Neuronal stem cell (in vitro differentiated cells): ENCODE measurements around the gene C3orf18.

Experiments used
- DNase-seq: peaks from one replicate; pipeline ENCODE4 v3.0.0-alpha.2; 2013; ENCODE audit warnings: low spot score
- H2AFZ ChIP-seq: one replicate; pipeline ENCODE4 v1.6.1; 2013; ENCODE audit warnings: mild to moderate bottlenecking, low read length, inconsistent platforms
- H2AK5ac ChIP-seq: 2 replicates; pipeline ENCODE4 v1.6.1; 2013; ENCODE audit warnings: low read depth, mild to moderate bottlenecking, inconsistent platforms, low read length, moderate library complexity, mixed read lengths
- H2BK120ac ChIP-seq: 2 replicates; pipeline ENCODE4 v1.6.1; 2013; ENCODE audit warnings: low read depth, mild to moderate bottlenecking, inconsistent platforms, low read length, moderate library complexity, mixed read lengths
- H2BK12ac ChIP-seq: one replicate; pipeline ENCODE4 v1.6.1; 2013; ENCODE audit warnings: low read length, inconsistent platforms
- H2BK15ac ChIP-seq: 2 replicates; pipeline ENCODE4 v1.6.1; 2013; ENCODE audit warnings: mild to moderate bottlenecking, low read length, inconsistent platforms, mixed read lengths
- H2BK5ac ChIP-seq: one replicate; pipeline ENCODE4 v1.6.1; 2013; ENCODE audit warnings: inconsistent platforms, mild to moderate bottlenecking, low read length, moderate library complexity
- H3K14ac ChIP-seq: one replicate; pipeline ENCODE4 v1.6.1; 2013; ENCODE audit warnings: low read length, inconsistent platforms
- H3K18ac ChIP-seq: 2 replicates; pipeline ENCODE4 v1.6.1; 2013; ENCODE audit warnings: low read length, inconsistent platforms
- H3K23ac ChIP-seq: 2 replicates; pipeline ENCODE4 v1.6.1; 2013; ENCODE audit warnings: low read depth, mild to moderate bottlenecking, mixed read lengths, low read length, inconsistent platforms; ENCODE audit not compliant: poor library complexity
- H3K27ac ChIP-seq: replicated peaks from 3 replicates; pipeline ENCODE4 v1.5.1; 2013; ENCODE audit warnings: low read length, inconsistent platforms
- H3K27me3 ChIP-seq, 3 experiments: 2 replicates each; pipeline ENCODE4 v1.6.1; 2013; ENCODE audit warnings: low read length in 3 of 3, mild to moderate bottlenecking in 2 of 3, inconsistent platforms in 1 of 3, low read depth in 1 of 3, mixed read lengths in 1 of 3, moderate library complexity in 1 of 3; ENCODE audit not compliant: control insufficient read depth in 3 of 3, insufficient read depth in 3 of 3
- H3K36me3 ChIP-seq, 2 donors: replicated peaks in 1 of 2; 2 replicates each; pipeline ENCODE4 v1.6.1; 2013; ENCODE audit warnings: low read length in 2 of 2; ENCODE audit not compliant: control insufficient read depth in 2 of 2, insufficient read depth in 2 of 2
- H3K4ac ChIP-seq: 2 replicates; pipeline ENCODE4 v1.6.1; 2013; ENCODE audit warnings: inconsistent platforms, mild to moderate bottlenecking, low read length, moderate library complexity
- H3K4me1 ChIP-seq, 2 donors: 1 replicate in 1 of 2; 2 replicates in 1 of 2; pipeline ENCODE4 v1.6.1; 2013; ENCODE audit warnings: low read length in 2 of 2, low read depth in 1 of 2; ENCODE audit not compliant: control insufficient read depth in 2 of 2, insufficient read depth in 1 of 2
- H3K4me2 ChIP-seq: one replicate; pipeline ENCODE4 v1.6.1; 2013; ENCODE audit warnings: mild to moderate bottlenecking, low read length, inconsistent platforms; ENCODE audit not compliant: insufficient read depth, poor library complexity, severe bottlenecking
- H3K4me3 ChIP-seq, 2 donors: 2 replicates each; pipeline ENCODE4 v1.5.1; 2013; ENCODE audit warnings: low read length in 2 of 2, mild to moderate bottlenecking in 2 of 2, inconsistent platforms in 1 of 2, moderate library complexity in 1 of 2
- H3K79me1 ChIP-seq: one replicate; pipeline ENCODE4 v1.6.1; 2013; ENCODE audit warnings: low read depth, mild to moderate bottlenecking, inconsistent platforms, low read length, moderate library complexity
- H3K9ac ChIP-seq: one replicate; pipeline ENCODE4 v1.6.1; 2013; ENCODE audit warnings: mild to moderate bottlenecking, low read depth, low read length, inconsistent platforms; ENCODE audit not compliant: poor library complexity
- H3K9me3 ChIP-seq, 2 donors: replicated peaks in 1 of 2; 2 replicates each; pipeline versions ENCODE3 to v1.6.1; 2013; ENCODE audit warnings: low read length in 2 of 2, mild to moderate bottlenecking in 2 of 2, inconsistent platforms in 1 of 2, low read depth in 1 of 2, mixed read lengths in 1 of 2, moderate library complexity in 1 of 2; ENCODE audit not compliant: control insufficient read depth in 2 of 2, insufficient read depth in 1 of 2
- H4K8ac ChIP-seq: one replicate; pipeline ENCODE4 v1.6.1; 2013; ENCODE audit warnings: low read depth, mild to moderate bottlenecking, inconsistent platforms, low read length, moderate library complexity
- H4K91ac ChIP-seq: one replicate; pipeline ENCODE4 v1.6.1; 2013; ENCODE audit warnings: low read length, low read depth, mild to moderate bottlenecking, inconsistent platforms; ENCODE audit not compliant: poor library complexity
- WGBS, 2 donors: extraction: QIAGEN DNeasy Blood & Tissue Kit; methylation state at CpG; one replicate each; pipeline ENCODE4 v1.1.7; 2013; ENCODE audit warnings: missing lambda C conversion rate in 2 of 2, mixed read lengths in 1 of 2; ENCODE audit not compliant: insufficient read length in 2 of 2, insufficient replicate concordance in 1 of 2; ENCODE audit errors: extremely low coverage in 2 of 2; 5-methylcytosine and 5-hydroxymethylcytosine counted together

C3orf18 gene

GRCh38 chr3:50602595-50603191 lies 35.1 kb upstream of the C3orf18 start:
- Histone ChIP-seq H3K27me3 (no peaks in the 10 kb centered on the region), H2AFZ (no peak overlapping the region), H4K8ac (no peak overlapping the region), H3K23ac (no peak overlapping the region), H3K4me3 (no peak overlapping the region), H3K27ac (no peak overlapping the region), H2BK5ac (no peak overlapping the region), H3K79me1 (peaks cover 2% of the 10 kb centered on the region), H2BK120ac (no peak overlapping the region), H3K18ac (no peak overlapping the region), H4K91ac (no peak overlapping the region), H3K4me1 (peaks cover 8 to 15% of the 10 kb centered on the region in 2 donors), H2AK5ac (no peak overlapping the region), H3K4ac (no peak overlapping the region), H3K14ac (no peak overlapping the region), H3K36me3 (peaks cover 0 to 30% of the 10 kb centered on the region in 2 donors), H3K9ac (peak overlapping the region; percentile 24), H3K4me2 (no peak overlapping the region), H2BK15ac (no peak overlapping the region), H2BK12ac (no peak overlapping the region), H3K9me3 (no peaks in the 10 kb centered on the region)
- no CpG with 5 or more reads among the region's 9 CpGs for WGBS, 2 donors
- no peak for DNase-seq

- H3K4me2 ChIP-seq: no peak overlapping the region
- H3K4me3 ChIP-seq: no peak overlapping the region
- H3K79me1 ChIP-seq: peaks cover 2% of the 10 kb centered on the region
- no peak overlapping the region for H4K91ac ChIP-seq
- peak overlapping the region; percentile 82 for H2BK120ac ChIP-seq
- H3K9ac ChIP-seq: no peak overlapping the region
- peak overlapping the region; percentile 87 for H2BK5ac ChIP-seq
- no peak overlapping the region for H3K27ac ChIP-seq
- peak overlapping the region; percentile 53 for H3K18ac ChIP-seq
- H2BK15ac ChIP-seq: peak overlapping the region; percentile 62
- no peak overlapping the region for H3K4ac ChIP-seq
- H3K14ac ChIP-seq: no peak overlapping the region
- no CpG with 5 or more reads among the region's 14 CpGs for WGBS, 2 donors
- H3K27me3 ChIP-seq: no peaks in the 10 kb centered on the region
- peak overlapping the region; percentile 28 for H2AK5ac ChIP-seq
- peak overlapping the region; percentile 81 for H2AFZ ChIP-seq
- peaks cover 8 to 15% of the 10 kb centered on the region in 2 donors for H3K4me1 ChIP-seq
- no peak overlapping the region for H3K23ac ChIP-seq
- no peak overlapping the region for H2BK12ac ChIP-seq
- DNase-seq: no peak
- H3K9me3 ChIP-seq: no peaks in the 10 kb centered on the region
- H3K36me3 ChIP-seq: peaks cover 0 to 13% of the 10 kb centered on the region in 2 donors
- no peak overlapping the region for H4K8ac ChIP-seq
These were observed 33.5 kb upstream of the C3orf18 start for GRCh38 chr3:50600841-50601591.

GRCh38 chr3:50600141-50600753 lies 32.7 kb upstream of the C3orf18 start:
- Histone ChIP-seq H3K4me2 (no peak overlapping the region), H3K36me3 (peaks cover 0 to 7% of the 10 kb centered on the region in 2 donors), H3K4me3 (no peak overlapping the region), H4K8ac (no peak overlapping the region), H2BK12ac (no peak overlapping the region), H3K23ac (no peak overlapping the region), H2BK120ac (no peak overlapping the region), H3K27me3 (no peaks in the 10 kb centered on the region), H3K27ac (no peak overlapping the region), H3K9me3 (no peaks in the 10 kb centered on the region), H2BK5ac (peak overlapping the region; percentile 43), H3K79me1 (peaks cover 2% of the 10 kb centered on the region), H4K91ac (no peak overlapping the region), H2AFZ (peak overlapping the region; percentile 81), H2BK15ac (peak overlapping the region; percentile 34), H3K14ac (no peak overlapping the region), H2AK5ac (peak overlapping the region; percentile 65), H3K9ac (no peak overlapping the region), H3K4me1 (peaks cover 8 to 15% of the 10 kb centered on the region in 2 donors), H3K18ac (no peak overlapping the region), H3K4ac (no peak overlapping the region)
- WGBS, 2 donors: no CpG with 5 or more reads among the region's 9 CpGs
- no peak for DNase-seq

- H3K9me3 ChIP-seq: no peaks in the 10 kb centered on the region
- H4K91ac ChIP-seq: no peak overlapping the region
- H3K4me1 ChIP-seq: peaks cover 8 to 15% of the 10 kb centered on the region in 2 donors
- no peak overlapping the region for H3K23ac ChIP-seq
- H3K27me3 ChIP-seq: no peaks in the 10 kb centered on the region
- no peak overlapping the region for H4K8ac ChIP-seq
- peak overlapping the region; percentile 43 for H2BK5ac ChIP-seq
- H3K9ac ChIP-seq: no peak overlapping the region
- H2AK5ac ChIP-seq: peak overlapping the region; percentile 65
- no peak overlapping the region for H2BK120ac ChIP-seq
- no peak overlapping the region for H3K4me2 ChIP-seq
- no peak overlapping the region for H3K4me3 ChIP-seq
- H2BK15ac ChIP-seq: peak overlapping the region; percentile 34
- H3K36me3 ChIP-seq: peaks cover 0 to 4% of the 10 kb centered on the region in 2 donors
- DNase-seq: no peak
- H2AFZ ChIP-seq: no peak overlapping the region
- no peak overlapping the region for H2BK12ac ChIP-seq
- H3K4ac ChIP-seq: no peak overlapping the region
- no peak overlapping the region for H3K27ac ChIP-seq
- peaks cover 2% of the 10 kb centered on the region for H3K79me1 ChIP-seq
- H3K14ac ChIP-seq: no peak overlapping the region
- no peak overlapping the region for H3K18ac ChIP-seq
- no CpG with 5 or more reads among the region's 1 CpG for WGBS, 2 donors
These were observed 32.2 kb upstream of the C3orf18 start for GRCh38 chr3:50599716-50600118.
